ENCODE results near the gene CHRNA1. TPM values are rescaled to one million over a fixed set of nuclear protein-coding genes. Genes with fewer than 3 reads are reported as not detected.

CHRNA1 gene
- total RNA-seq, 1 experiment from 2014 or later, result not detected

DNA sequence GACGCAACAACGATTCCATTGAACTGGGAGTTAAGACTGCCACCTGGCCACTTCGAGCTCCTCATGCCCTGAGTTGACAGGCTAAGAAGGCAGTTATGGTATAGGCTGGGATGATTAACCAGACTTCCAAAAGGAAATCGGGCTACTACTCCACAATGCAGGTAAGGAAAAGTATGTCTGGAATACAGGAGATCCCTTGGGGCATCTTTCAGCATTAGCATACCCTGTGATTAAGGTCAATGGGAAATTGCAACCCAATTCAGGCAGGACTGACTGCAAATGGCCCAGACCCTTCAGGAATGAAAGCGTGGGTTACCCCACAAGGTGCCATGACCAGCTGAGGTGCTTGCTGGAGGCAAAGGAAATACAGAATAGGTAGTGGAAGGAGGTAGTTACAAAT lies 19.1 kb downstream of the CHRNA1 start:
- WGBS (ENCODE audit: extremely low coverage, insufficient read length, low lambda C conversion rate), result no CpG with 5 or more reads among the region's 5 CpGs
- TF ChIP-seq, protein P1, sequence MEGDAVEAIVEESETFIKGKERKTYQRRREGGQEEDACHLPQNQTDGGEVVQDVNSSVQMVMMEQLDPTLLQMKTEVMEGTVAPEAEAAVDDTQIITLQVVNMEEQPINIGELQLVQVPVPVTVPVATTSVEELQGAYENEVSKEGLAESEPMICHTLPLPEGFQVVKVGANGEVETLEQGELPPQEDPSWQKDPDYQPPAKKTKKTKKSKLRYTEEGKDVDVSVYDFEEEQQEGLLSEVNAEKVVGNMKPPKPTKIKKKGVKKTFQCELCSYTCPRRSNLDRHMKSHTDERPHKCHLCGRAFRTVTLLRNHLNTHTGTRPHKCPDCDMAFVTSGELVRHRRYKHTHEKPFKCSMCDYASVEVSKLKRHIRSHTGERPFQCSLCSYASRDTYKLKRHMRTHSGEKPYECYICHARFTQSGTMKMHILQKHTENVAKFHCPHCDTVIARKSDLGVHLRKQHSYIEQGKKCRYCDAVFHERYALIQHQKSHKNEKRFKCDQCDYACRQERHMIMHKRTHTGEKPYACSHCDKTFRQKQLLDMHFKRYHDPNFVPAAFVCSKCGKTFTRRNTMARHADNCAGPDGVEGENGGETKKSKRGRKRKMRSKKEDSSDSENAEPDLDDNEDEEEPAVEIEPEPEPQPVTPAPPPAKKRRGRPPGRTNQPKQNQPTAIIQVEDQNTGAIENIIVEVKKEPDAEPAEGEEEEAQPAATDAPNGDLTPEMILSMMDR (conservative IDR thresholded peaks at IDR 0.05), result no peak

More for the DNA sequence above, 19.1 kb downstream of the CHRNA1 start:
- H2BK15ac ChIP-seq (ENCODE audit: low read depth, low read length), result no peak overlapping the region
- H2BK5ac ChIP-seq (ENCODE audit: insufficient read length, low read length), result no peak overlapping the region
- H3K79me2 ChIP-seq (ENCODE audit: insufficient read depth, low read length), result no peaks in the 10 kb centered on the region
- H4K20me1 ChIP-seq (ENCODE audit: control insufficient read depth, insufficient read depth, insufficient read length), result no peaks in the 10 kb centered on the region
- H3K4me1 Mint-ChIP-seq, result peaks cover 12 to 18% of the 10 kb centered on the region in 2 experiments
- H3K23ac ChIP-seq (ENCODE audit: insufficient read length, low read depth, low read length), result no peak overlapping the region
- peaks cover 2% of the 10 kb centered on the region; the same call in 1 of the 2 replicates for H3K4me1 ChIP-seq (ENCODE audit: insufficient read depth, low read length)
- no peak overlapping the region for H3K14ac ChIP-seq (ENCODE audit: insufficient read depth, low read length)
- H3K56ac ChIP-seq (ENCODE audit: insufficient read length, low read depth, low read length), result no peak overlapping the region
- no peak overlapping the region for H4K5ac ChIP-seq (ENCODE audit: insufficient read length, low read depth, low read length)
- no peak overlapping the region for H4K8ac ChIP-seq (replicated peaks; ENCODE audit: insufficient read length, low read depth, low read length)
- no peak overlapping the region for H3K27ac Mint-ChIP-seq
- no peak overlapping the region for H2BK12ac ChIP-seq (ENCODE audit: insufficient read length, low read depth, low read length)
- no peak overlapping the region for H3K27ac ChIP-seq (ENCODE audit: insufficient read length, low read depth, low read length)
- H2BK120ac ChIP-seq (ENCODE audit: low read depth, low read length, poor library complexity, severe bottlenecking), result no peak overlapping the region
- no peak overlapping the region for H3T11ph ChIP-seq (ENCODE audit: low read length)
- no peak overlapping the region for H3K4ac ChIP-seq (ENCODE audit: low read depth, low read length)
- no peak overlapping the region for H3K4me2 ChIP-seq (ENCODE audit: insufficient read depth, insufficient read length, low read length)
- no peak overlapping the region for H2AFZ ChIP-seq (ENCODE audit: low read length)
- no peaks in the 10 kb centered on the region for H3K27me3 ChIP-seq (ENCODE audit: insufficient read depth, low read length)
- DNase-seq, result no peak
- no peaks in the 10 kb centered on the region for H3K9me3 Mint-ChIP-seq
- no peak overlapping the region for H4K91ac ChIP-seq (ENCODE audit: insufficient read length, low read depth, low read length)
- H2BK20ac ChIP-seq (ENCODE audit: low read depth, low read length, poor library complexity, severe bottlenecking), result no peak overlapping the region
- H3K18ac ChIP-seq (ENCODE audit: insufficient read length, low read depth, low read length), result no peak overlapping the region
- no peak overlapping the region for H3K9ac ChIP-seq (ENCODE audit: extremely low read depth, insufficient read length, low read length)
- no peaks in the 10 kb centered on the region for H3K9me3 ChIP-seq (ENCODE audit: control insufficient read depth, low read depth, low read length)
- H2AK5ac ChIP-seq (ENCODE audit: insufficient read length, low read length), result no peak overlapping the region
- H3K79me1 ChIP-seq (ENCODE audit: insufficient read depth, low read depth, low read length, poor library complexity, severe bottlenecking), result no peaks in the 10 kb centered on the region
- no peaks in the 10 kb centered on the region for H3K27me3 Mint-ChIP-seq (ENCODE audit: low read depth)
- H3K4me3 Mint-ChIP-seq, result no peak overlapping the region
- H3K36me3 Mint-ChIP-seq (ENCODE audit: insufficient read depth in 1 of 3, low read depth in 3 of 3), result no peaks in the 10 kb centered on the region
- H3K23me2 ChIP-seq (ENCODE audit: insufficient read length, low read depth, low read length, poor library complexity, severe bottlenecking), result no peaks in the 10 kb centered on the region

Data from H9 (cell line).